GM12878 (cell line): Measurements from ENCODE around the gene CPSF3. TPM values are rescaled to one million over a fixed set of nuclear protein-coding genes. Genes with fewer than 3 reads are reported as not detected.

ENCODE experiments used
- ATAC-seq: fragments of 200-7000 bp; cut with Tn5 transposase; 3 replicates; pipeline ENCODE4 v1.9.1; 2020; ENCODE audit warnings: mild to moderate bottlenecking, moderate library complexity
- BruUV-seq: library from RNA; stranded (reverse); fragments of 400-500 nt; replicated peaks from 2 replicates; lab custom pipeline; 2021; lab: Mats Ljungman, UMichigan
- CTCF ChIA-PET: fragments of 300-600 bp; sonication (Branson Sonifier 250); formaldehyde crosslinking; extraction: SDS; loops from one replicate; lab custom pipeline; 2021; ENCODE audit warnings: inconsistent platforms; lab: Yijun Ruan, JAX
- POLR2A ChIA-PET: fragments of 350-600 bp; formaldehyde crosslinking; extraction: SDS; loops from one replicate; lab custom pipeline; 2021; ENCODE audit warnings: inconsistent platforms; lab: Charles Lee
- RAD21 ChIA-PET: fragments of 300-600 bp; sonication (Branson Sonifier 250); formaldehyde crosslinking; loops from one replicate; lab custom pipeline; 2023; ENCODE audit warnings: antibody characterized with exemption; ENCODE audit not compliant: unreplicated experiment; lab: Charles Lee
- SMC1A ChIA-PET: fragments of 300-600 bp; sonication (Branson Sonifier 250); formaldehyde crosslinking; loops from one replicate; lab custom pipeline; 2023; ENCODE audit not compliant: unreplicated experiment, uncharacterized antibody; lab: Charles Lee
- DNase-seq: peaks from one replicate; pipeline ENCODE4 v3.0.0-alpha.2; 2011; ENCODE audit warnings: low read depth, low spot score
- FAIRE-seq: peaks from 3 replicates; lab custom pipeline; 2011; peaks lifted over from hg19 to GRCh38; lab: Jason Lieb, UNC
- H2AFZ ChIP-seq: 2 replicates; pipeline ENCODE4 v1.6.0; 2011; ENCODE audit warnings: low read depth, low read length, control low read depth; ENCODE audit not compliant: control insufficient read depth
- H3K27ac ChIP-seq: 2 replicates; pipeline ENCODE4 v1.5.1; 2011; ENCODE audit warnings: control low read depth; ENCODE audit not compliant: control insufficient read depth, insufficient read depth
- H3K27me3 ChIP-seq, 2 experiments: replicated peaks in 1 of 2; 2 replicates each; pipeline versions ENCODE4 v1.6.0 to v1.6.1; 2011; ENCODE audit warnings: low read length in 1 of 2; ENCODE audit not compliant: control insufficient read depth in 2 of 2, insufficient read depth in 2 of 2
- H3K36me3 ChIP-seq, 2 experiments: 2 replicates each; pipeline ENCODE4 v1.5.1; 2011; ENCODE audit warnings: low read length in 1 of 2; ENCODE audit not compliant: control insufficient read depth in 2 of 2, insufficient read depth in 2 of 2
- H3K4me1 ChIP-seq: 2 replicates; pipeline ENCODE4 v1.6.1; 2011; ENCODE audit warnings: mild to moderate bottlenecking, low read length, moderate library complexity, mixed read lengths; ENCODE audit not compliant: control insufficient read depth, insufficient read depth
- H3K4me2 ChIP-seq: 2 replicates; pipeline ENCODE4 v1.6.0; 2011; ENCODE audit warnings: control low read depth; ENCODE audit not compliant: control insufficient read depth, insufficient read depth
- H3K4me3 ChIP-seq: fragments of 200-600 bp; sonication (generic); 2 replicates; pipeline ENCODE4 v1.5.1; 2016
- H3K79me2 ChIP-seq: 2 replicates; pipeline ENCODE4 v1.6.0; 2011; ENCODE audit warnings: low read length; ENCODE audit not compliant: control insufficient read depth, insufficient read depth
- H3K9ac ChIP-seq: 2 replicates; pipeline ENCODE4 v1.8.0; 2011; ENCODE audit warnings: low read length, control low read depth, mixed read lengths; ENCODE audit not compliant: control insufficient read depth, insufficient read depth
- H3K9me3 ChIP-seq: replicated peaks from 3 replicates; pipeline ENCODE4 v1.5.1; 2011; ENCODE audit warnings: mild to moderate bottlenecking, low read length; ENCODE audit not compliant: control insufficient read depth, insufficient read depth
- H4K20me1 ChIP-seq: 2 replicates; pipeline ENCODE4 v1.6.0; 2011; ENCODE audit not compliant: control insufficient read depth, insufficient read depth
- BCL11A ChIP-seq: IDR thresholded peaks from 2 replicates; pipeline ENCODE4 v1.6.1; 2011; ENCODE audit warnings: low read depth, low read length
- BHLHE40 ChIP-seq, 2 experiments: fragments of 450-650 bp in 1 of 2; IDR thresholded peaks; 2 replicates each; pipeline ENCODE4 v1.6.1; 2011 to 2017; ENCODE audit warnings: low read depth in 2 of 2, borderline replicate concordance in 1 of 2, improper control_type of control experiment in 1 of 2, low read length in 1 of 2, mild to moderate bottlenecking in 1 of 2
- ETV6 ChIP-seq, 2 experiments: fragments of 450-650 bp in 1 of 2; IDR thresholded peaks in 1 of 2; conservative IDR thresholded peaks in 1 of 2; 2 replicates each; pipeline ENCODE4 v1.6.1; 2014; ENCODE audit warnings: antibody characterized with exemption in 1 of 2, borderline replicate concordance in 1 of 2, low read depth in 1 of 2, mild to moderate bottlenecking in 1 of 2, moderate library complexity in 1 of 2
- IKZF1 ChIP-seq: fragments of 450-650 bp; conservative IDR thresholded peaks from 2 replicates; pipeline ENCODE4 v1.6.1; 2017; ENCODE audit warnings: antibody characterized with exemption, mild to moderate bottlenecking
- JUND ChIP-seq: IDR thresholded peaks from 2 replicates; pipeline ENCODE4 v1.6.1; 2012; ENCODE audit warnings: low read depth, mild to moderate bottlenecking, low read length, improper control_type of control experiment, moderate library complexity
- RCOR1 ChIP-seq: conservative IDR thresholded peaks from 2 replicates; pipeline ENCODE4 v1.6.1; 2012; ENCODE audit warnings: low read depth, low read length, improper control_type of control experiment
- TBL1XR1 ChIP-seq: IDR thresholded peaks from 2 replicates; pipeline ENCODE4 v1.6.1; 2012; ENCODE audit warnings: low read depth, low read length, improper control_type of control experiment
- TCF7 ChIP-seq: IDR thresholded peaks from 2 replicates; pipeline ENCODE4 v1.6.1; 2014; ENCODE audit warnings: antibody characterized with exemption, borderline replicate concordance
- ZSCAN29 ChIP-seq: fragments of 450-650 bp; IDR thresholded peaks from 2 replicates; pipeline ENCODE4 v1.6.1; 2017; ENCODE audit warnings: mild to moderate bottlenecking, moderate library complexity
- WGBS: methylation state at CpG from one replicate; pipeline ENCODE4 v1.1.6; 2016; ENCODE audit warnings: low lambda C conversion rate; ENCODE audit not compliant: insufficient replicate concordance, insufficient coverage; ENCODE audit errors: missing lambda C conversion rate; 5-methylcytosine and 5-hydroxymethylcytosine counted together
- in situ Hi-C: fragments of 300-500 bp; cut with MboI; formaldehyde crosslinking; loops from 9 replicates; pipeline ENCODE4 v1.14.3; 2018; ENCODE audit warnings: mixed read lengths
- intact Hi-C: fragments of 100-400 bp; cut with micrococcal nuclease; formaldehyde crosslinking; loops from one replicate; pipeline ENCODE4 v1.14.2; 2022; ENCODE audit not compliant: unreplicated experiment
- polyA plus RNA-seq, 11 experiments: library from polyadenylated mRNA; depleted of rRNA in 4 of 11; unstranded in 6 of 11; stranded (reverse) in 5 of 11; fragments of >200 nt; fragmentation: Nextera tagmentation in 4 of 11; fragmentation: Illumina TruSeq in 1 of 11; extraction: Ambion mirVana in 4 of 11; extraction: Trizol in 1 of 11; gene quantifications; 1 replicate in 1 of 11; 2 replicates in 10 of 11; pipeline versions ENCODE4 v1.2.1 to v1.2.3, GENCODE V29; 2011 to 2016; ENCODE audit warnings: inconsistent platforms in 2 of 11, missing spikeins in 2 of 11, low read depth in 1 of 11
- total RNA-seq, 4 experiments: library from RNA; depleted of rRNA in 3 of 4; stranded (reverse); fragments of >200 nt in 3 of 4; fragmentation: Illumina TruSeq in 1 of 4; extraction: Trizol in 1 of 4; gene quantifications; 2 replicates each; pipeline versions ENCODE4 v1.2.1 to v1.2.3, GENCODE V29; 2013 to 2021
- TF ChIP-seq, protein P1 (sequence below): IDR thresholded peaks from 2 replicates; pipeline ENCODE4 v1.6.1; 2012; ENCODE audit warnings: low read depth, low read length, improper control_type of control experiment
- TF ChIP-seq, protein P2 (sequence below): IDR thresholded peaks from 2 replicates; pipeline ENCODE4 v1.6.1; 2012; ENCODE audit warnings: improper control_type of control experiment, low read depth, low read length; ENCODE audit not compliant: insufficient replicate concordance
- TF ChIP-seq, protein P3 (sequence below): fragments of 450-650 bp; IDR thresholded peaks from 2 replicates; pipeline ENCODE4 v1.6.1; 2016; ENCODE audit warnings: mild to moderate bottlenecking

The CPSF3 gene
- total and polyA plus RNA-seq, 10 of the 15 experiments (the other 5 are each of a cell fraction or from before 2014, with no cell fraction given), result 34.5 to 108 (median 76.1) TPM

DNA sequence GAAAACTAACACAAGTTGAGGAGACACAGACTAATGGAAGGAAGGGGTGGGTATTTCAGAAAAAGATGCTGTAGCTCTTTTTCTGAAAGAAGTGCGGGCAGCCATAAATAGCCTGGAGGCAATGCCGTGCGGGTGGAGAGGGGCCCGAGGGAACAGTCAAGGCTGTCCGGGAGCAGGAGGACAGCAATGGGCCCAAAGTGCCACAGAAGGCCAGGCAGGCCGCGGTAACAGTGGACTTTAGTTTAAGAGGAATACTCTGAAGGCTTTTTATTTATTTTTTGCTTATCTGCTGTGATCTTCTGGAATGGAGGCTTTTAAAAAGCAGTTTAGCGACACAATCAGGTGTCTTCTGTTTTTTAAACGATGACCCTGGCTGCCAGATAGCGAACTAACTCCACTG, 3.0 kb upstream of the CPSF3 start (continued):
- TF ChIP-seq TBL1XR1, result no peak
- TF ChIP-seq, protein P1, sequence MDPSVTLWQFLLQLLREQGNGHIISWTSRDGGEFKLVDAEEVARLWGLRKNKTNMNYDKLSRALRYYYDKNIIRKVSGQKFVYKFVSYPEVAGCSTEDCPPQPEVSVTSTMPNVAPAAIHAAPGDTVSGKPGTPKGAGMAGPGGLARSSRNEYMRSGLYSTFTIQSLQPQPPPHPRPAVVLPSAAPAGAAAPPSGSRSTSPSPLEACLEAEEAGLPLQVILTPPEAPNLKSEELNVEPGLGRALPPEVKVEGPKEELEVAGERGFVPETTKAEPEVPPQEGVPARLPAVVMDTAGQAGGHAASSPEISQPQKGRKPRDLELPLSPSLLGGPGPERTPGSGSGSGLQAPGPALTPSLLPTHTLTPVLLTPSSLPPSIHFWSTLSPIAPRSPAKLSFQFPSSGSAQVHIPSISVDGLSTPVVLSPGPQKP, result no peak
- TF ChIP-seq IKZF1, result no peak
- TF ChIP-seq ZSCAN29, result no peak
- no peak for TF ChIP-seq JUND

DNA sequence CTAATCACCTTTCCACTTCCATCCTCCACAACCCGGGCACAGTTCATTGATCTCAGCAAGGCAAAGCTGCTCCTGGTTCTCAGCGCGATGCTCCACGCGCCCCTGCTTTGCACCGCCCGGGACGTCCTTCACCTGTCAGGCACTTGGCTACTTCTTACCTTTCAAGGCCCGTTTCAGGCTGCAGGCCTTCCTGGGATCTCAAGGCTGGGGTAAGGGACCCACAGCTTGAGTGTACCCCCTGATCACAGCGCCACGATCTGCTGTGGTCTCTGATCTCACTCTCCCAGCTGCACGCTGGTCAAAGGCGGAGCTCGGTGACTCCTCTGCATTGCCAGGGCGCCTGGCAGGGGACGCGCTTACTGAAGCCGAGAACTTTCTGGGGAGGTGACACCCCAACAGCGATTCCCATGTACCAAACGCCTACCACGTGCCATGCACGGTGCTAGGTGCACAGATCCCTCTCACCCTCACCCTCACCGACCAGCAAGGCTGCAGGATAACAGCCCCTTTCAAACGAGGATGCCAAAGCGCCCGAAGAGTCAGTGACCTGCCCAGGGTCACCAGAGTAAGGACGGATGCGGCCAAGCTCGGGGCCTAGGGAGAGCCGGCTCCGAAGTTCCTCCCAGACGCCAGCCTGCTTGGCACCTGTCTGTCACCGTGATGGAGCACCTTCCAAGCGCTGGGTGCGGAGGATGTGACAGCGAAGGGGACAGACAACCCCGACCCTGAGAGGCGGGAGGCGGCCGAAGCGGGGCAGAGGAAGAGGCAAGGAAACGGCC, 944 bp upstream of the CPSF3 start:
- H3K4me1 ChIP-seq, result peaks cover 24% of the 10 kb centered on the region
- BruUV-seq, result no TSS peak
- H3K27ac ChIP-seq, result peak overlapping the region; percentile 86
- peak overlapping the region; percentile 89 for H3K4me3 ChIP-seq
- H2AFZ ChIP-seq, result peak overlapping the region; percentile 83
- RAD21 ChIA-PET, result interaction anchor here (0.6 to 1.0 kb wide), 3 partner anchors 128 to 207 kb away, joined by 3 read pairs; no protein-coding TSS in a partner anchor
- no peaks in the 10 kb centered on the region for H3K27me3 ChIP-seq
- H3K36me3 ChIP-seq, result no peaks in the 10 kb centered on the region
- SMC1A ChIA-PET, result interaction anchor here (0.6 to 1.5 kb wide), 4 partner anchors 9 to 204 kb away, joined by 3 to 4 read pairs (median 3); partner anchors contain the start of gene ADAM17
- CTCF ChIA-PET, result interaction anchor here (0.7 to 1.5 kb wide), 3 partner anchors 51 to 137 kb away, joined by 3 to 5 read pairs (median 3); partner anchors contain the start of gene IAH1
- H4K20me1 ChIP-seq, result no peaks in the 10 kb centered on the region
- peak overlapping the region; percentile 87 for H3K9ac ChIP-seq
- H3K4me2 ChIP-seq, result peak overlapping the region; percentile 96
- intact Hi-C loops (loop anchor here (1.0 to 5.0 kb wide), 2 partner anchors 53 to 135 kb away; partner anchors contain the start of gene ADAM17), in situ Hi-C loops (no loop called here)
- peaks cover 61% of the 10 kb centered on the region for H3K79me2 ChIP-seq
- DNase-seq (no peak), ATAC-seq (peak; percentile 62), FAIRE-seq (peak; percentile 69)
- POLR2A ChIA-PET, result interaction anchor here (0.6 to 2.7 kb wide), 3 partner anchors 133 to 281 kb away, joined by 3 to 16 read pairs (median 4); partner anchors contain the start of genes ADAM17 and YWHAQ
- H3K9me3 ChIP-seq, result no peaks in the 10 kb centered on the region
- 22% methylated on average over 36 of the region's 42 CpGs for WGBS
- TF ChIP-seq RCOR1, result no peak
- no peak for TF ChIP-seq BCL11A
- no peak for TF ChIP-seq JUND
- TF ChIP-seq, protein P2, sequence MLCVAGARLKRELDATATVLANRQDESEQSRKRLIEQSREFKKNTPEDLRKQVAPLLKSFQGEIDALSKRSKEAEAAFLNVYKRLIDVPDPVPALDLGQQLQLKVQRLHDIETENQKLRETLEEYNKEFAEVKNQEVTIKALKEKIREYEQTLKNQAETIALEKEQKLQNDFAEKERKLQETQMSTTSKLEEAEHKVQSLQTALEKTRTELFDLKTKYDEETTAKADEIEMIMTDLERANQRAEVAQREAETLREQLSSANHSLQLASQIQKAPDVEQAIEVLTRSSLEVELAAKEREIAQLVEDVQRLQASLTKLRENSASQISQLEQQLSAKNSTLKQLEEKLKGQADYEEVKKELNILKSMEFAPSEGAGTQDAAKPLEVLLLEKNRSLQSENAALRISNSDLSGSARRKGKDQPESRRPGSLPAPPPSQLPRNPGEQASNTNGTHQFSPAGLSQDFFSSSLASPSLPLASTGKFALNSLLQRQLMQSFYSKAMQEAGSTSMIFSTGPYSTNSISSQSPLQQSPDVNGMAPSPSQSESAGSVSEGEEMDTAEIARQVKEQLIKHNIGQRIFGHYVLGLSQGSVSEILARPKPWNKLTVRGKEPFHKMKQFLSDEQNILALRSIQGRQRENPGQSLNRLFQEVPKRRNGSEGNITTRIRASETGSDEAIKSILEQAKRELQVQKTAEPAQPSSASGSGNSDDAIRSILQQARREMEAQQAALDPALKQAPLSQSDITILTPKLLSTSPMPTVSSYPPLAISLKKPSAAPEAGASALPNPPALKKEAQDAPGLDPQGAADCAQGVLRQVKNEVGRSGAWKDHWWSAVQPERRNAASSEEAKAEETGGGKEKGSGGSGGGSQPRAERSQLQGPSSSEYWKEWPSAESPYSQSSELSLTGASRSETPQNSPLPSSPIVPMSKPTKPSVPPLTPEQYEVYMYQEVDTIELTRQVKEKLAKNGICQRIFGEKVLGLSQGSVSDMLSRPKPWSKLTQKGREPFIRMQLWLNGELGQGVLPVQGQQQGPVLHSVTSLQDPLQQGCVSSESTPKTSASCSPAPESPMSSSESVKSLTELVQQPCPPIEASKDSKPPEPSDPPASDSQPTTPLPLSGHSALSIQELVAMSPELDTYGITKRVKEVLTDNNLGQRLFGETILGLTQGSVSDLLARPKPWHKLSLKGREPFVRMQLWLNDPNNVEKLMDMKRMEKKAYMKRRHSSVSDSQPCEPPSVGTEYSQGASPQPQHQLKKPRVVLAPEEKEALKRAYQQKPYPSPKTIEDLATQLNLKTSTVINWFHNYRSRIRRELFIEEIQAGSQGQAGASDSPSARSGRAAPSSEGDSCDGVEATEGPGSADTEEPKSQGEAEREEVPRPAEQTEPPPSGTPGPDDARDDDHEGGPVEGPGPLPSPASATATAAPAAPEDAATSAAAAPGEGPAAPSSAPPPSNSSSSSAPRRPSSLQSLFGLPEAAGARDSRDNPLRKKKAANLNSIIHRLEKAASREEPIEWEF, result no peak
- TF ChIP-seq TCF7, result no peak
- TF ChIP-seq, protein P3, sequence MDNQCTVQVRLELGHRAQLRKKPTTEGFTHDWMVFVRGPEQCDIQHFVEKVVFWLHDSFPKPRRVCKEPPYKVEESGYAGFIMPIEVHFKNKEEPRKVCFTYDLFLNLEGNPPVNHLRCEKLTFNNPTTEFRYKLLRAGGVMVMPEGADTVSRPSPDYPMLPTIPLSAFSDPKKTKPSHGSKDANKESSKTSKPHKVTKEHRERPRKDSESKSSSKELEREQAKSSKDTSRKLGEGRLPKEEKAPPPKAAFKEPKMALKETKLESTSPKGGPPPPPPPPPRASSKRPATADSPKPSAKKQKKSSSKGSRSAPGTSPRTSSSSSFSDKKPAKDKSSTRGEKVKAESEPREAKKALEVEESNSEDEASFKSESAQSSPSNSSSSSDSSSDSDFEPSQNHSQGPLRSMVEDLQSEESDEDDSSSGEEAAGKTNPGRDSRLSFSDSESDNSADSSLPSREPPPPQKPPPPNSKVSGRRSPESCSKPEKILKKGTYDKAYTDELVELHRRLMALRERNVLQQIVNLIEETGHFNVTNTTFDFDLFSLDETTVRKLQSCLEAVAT, result peak; percentile 54; the same call in 1 of the 2 replicates
- TF ChIP-seq ETV6 (conservative IDR thresholded peaks at IDR 0.05 in 1 of 2, IDR thresholded peaks at IDR 0.05 in 1 of 2; ENCODE audit: borderline replicate concordance in 1 of 2, low read depth in 1 of 2), result no peak
- TF ChIP-seq BHLHE40 (IDR thresholded peaks at IDR 0.05; ENCODE audit: borderline replicate concordance in 1 of 2, low read depth in 2 of 2, low read length in 1 of 2), result peak in 1 of 2 experiments; percentile 31; a peak in 1 of 4 replicates
